ENCODE data around the gene COX8C. TPM values are rescaled to one million over a fixed set of nuclear protein-coding genes. Genes with fewer than 3 reads are reported as not detected.

COX8C gene
- total RNA-seq, 1 donor from 2014 or later = not detected

- no peaks in the 10 kb centered on the region for H3K27me3 ChIP-seq (ENCODE audit: low read depth)
- peaks cover 41% of the 10 kb centered on the region for H3K4me1 ChIP-seq
- no peaks in the 10 kb centered on the region for H3K9me3 ChIP-seq
- no peak overlapping the region for H3K4me3 ChIP-seq
- no peaks in the 10 kb centered on the region for H3K36me3 ChIP-seq
- TF ChIP-seq CTCF (IDR thresholded peaks at IDR 0.05) = no peak
- no peak for ATAC-seq
- intact Hi-C loops (cut with DNase I) = no loop called here
- H3K27ac ChIP-seq = no peak overlapping the region
- DNase-seq = no peak
Observed at GRCh38 chr14:93330609-93331000, 16.4 kb upstream of the COX8C start.

GRCh38 chr14:93331002-93331727 is 15.8 kb upstream of the COX8C start:
- Histone ChIP-seq H3K9me3 (no peaks in the 10 kb centered on the region), H3K36me3 (no peaks in the 10 kb centered on the region), H3K4me3 (peak overlapping the region; percentile 76), H3K4me1 (peaks cover 41% of the 10 kb centered on the region), H3K27ac (peak overlapping the region; percentile 95), H3K27me3 (ENCODE audit: low read depth) (no peaks in the 10 kb centered on the region)
- intact Hi-C loops (cut with DNase I) = no loop called here
- ATAC-seq (no peak), DNase-seq (peak; percentile 58)
- TF ChIP-seq CTCF (IDR thresholded peaks at IDR 0.05) = no peak

- H3K9me3 ChIP-seq = no peaks in the 10 kb centered on the region
- TF ChIP-seq CTCF (IDR thresholded peaks at IDR 0.05) = no peak
- ATAC-seq (no peak), DNase-seq (no peak)
- peak overlapping the region; percentile 95 for H3K27ac ChIP-seq
- no peaks in the 10 kb centered on the region for H3K27me3 ChIP-seq (ENCODE audit: low read depth)
- H3K36me3 ChIP-seq = no peaks in the 10 kb centered on the region
- H3K4me3 ChIP-seq = peak overlapping the region; percentile 76
- H3K4me1 ChIP-seq = peaks cover 41% of the 10 kb centered on the region
- intact Hi-C loops (cut with DNase I) = no loop called here
Observed at GRCh38 chr14:93331728-93332396, 15.1 kb upstream of the COX8C start.

- intact Hi-C loops (cut with DNase I) = no loop called here
Observed at GRCh38 chr14:93332397-93332852, 14.6 kb upstream of the COX8C start.

More at GRCh38 chr14:93332397-93332852, 14.6 kb upstream of the COX8C start:
- no peak for TF ChIP-seq CTCF (IDR thresholded peaks at IDR 0.05)
- Histone ChIP-seq H3K9me3 (no peaks in the 10 kb centered on the region), H3K36me3 (no peaks in the 10 kb centered on the region), H3K27ac (peak overlapping the region; percentile 95), H3K4me3 (peak overlapping the region; percentile 76), H3K4me1 (peaks cover 41% of the 10 kb centered on the region), H3K27me3 (ENCODE audit: low read depth) (no peaks in the 10 kb centered on the region)
- ATAC-seq (peak; percentile 90 to 91), DNase-seq (peak; percentile 78)

Measured in lower lobe of right lung (tissue), 2 donors.